OCI-LY7 (cell line): ENCODE data around the gene ZC3H15. TPM values are rescaled to one million over a fixed set of nuclear protein-coding genes. Genes with fewer than 3 reads are reported as not detected.
"Not testable (repeated sequence)": the region's sequence is repeated elsewhere in the genome, so short reads cannot be mapped to it uniquely, and the experiment has no call there.

Source experiments
- BruUV-seq: library from RNA; stranded (reverse); fragments of 400-500 nt; replicated peaks from 2 replicates; lab custom pipeline; 2021; lab: Mats Ljungman, UMichigan
- CTCF ChIA-PET: fragments of 300-600 bp; sonication (Branson Sonifier 250); formaldehyde crosslinking; loops from one replicate; lab custom pipeline; 2022; ENCODE audit warnings: antibody characterized with exemption; ENCODE audit not compliant: unreplicated experiment; lab: Charles Lee
- POLR2A ChIA-PET: fragments of 300-600 bp; sonication (Branson Sonifier 250); formaldehyde crosslinking; loops from one replicate; lab custom pipeline; 2022; ENCODE audit warnings: antibody characterized with exemption; lab: Charles Lee
- DNase-seq: peaks from one replicate; pipeline ENCODE4 v3.0.0-alpha.2; 2015; ENCODE audit warnings: low spot score
- H2AFZ ChIP-seq: fragments of 200-600 bp; sonication (generic), shearing (Covaris generic); 2 replicates; pipeline ENCODE4 v1.6.1; 2014; ENCODE audit warnings: mild to moderate bottlenecking, antibody characterized with exemption, low read length, moderate library complexity
- H3K27ac ChIP-seq: fragments of 200-600 bp; sonication (generic); 2 replicates; pipeline ENCODE4 v1.5.1; 2014; ENCODE audit warnings: mixed run types, low read depth, mild to moderate bottlenecking, moderate library complexity, low read length, inconsistent platforms; ENCODE audit not compliant: poor library complexity, severe bottlenecking
- H3K36me3 ChIP-seq: fragments of 200-600 bp; sonication (generic); 2 replicates; pipeline ENCODE4 v1.6.1; 2014; ENCODE audit warnings: mild to moderate bottlenecking, antibody characterized with exemption, low read length, moderate library complexity, mixed read lengths; ENCODE audit not compliant: insufficient read depth
- H3K4me1 ChIP-seq: fragments of 200-600 bp; sonication (generic); 2 replicates; pipeline ENCODE4 v1.5.1; 2014; ENCODE audit warnings: mild to moderate bottlenecking, low read length; ENCODE audit not compliant: insufficient read depth, poor library complexity, severe bottlenecking
- H3K4me2 ChIP-seq: fragments of 200-600 bp; sonication (generic); 2 replicates; pipeline ENCODE4 v1.6.1; 2014; ENCODE audit warnings: mild to moderate bottlenecking, low read length
- H3K4me3 ChIP-seq: fragments of 200-600 bp; sonication (generic); 2 replicates; pipeline ENCODE4 v1.5.1; 2014; ENCODE audit warnings: mild to moderate bottlenecking, low read depth, low read length; ENCODE audit not compliant: poor library complexity, severe bottlenecking
- H3K79me2 ChIP-seq: fragments of 200-600 bp; sonication (generic); 2 replicates; pipeline ENCODE4 v1.6.1; 2016; ENCODE audit warnings: low read depth, mild to moderate bottlenecking, low read length, moderate library complexity, mixed read lengths; ENCODE audit not compliant: insufficient read depth
- H3K9me2 ChIP-seq: fragments of 200-600 bp; sonication (generic); 2 replicates; pipeline ENCODE4 v1.6.1; 2016; ENCODE audit warnings: mild to moderate bottlenecking, low read length, mixed read lengths; ENCODE audit not compliant: insufficient read depth
- H3K9me3 ChIP-seq: fragments of 200-600 bp; sonication (generic); 2 replicates; pipeline ENCODE4 v1.6.1; 2014; ENCODE audit warnings: mild to moderate bottlenecking, mixed run types, low read length, mixed read lengths
- H4K20me1 ChIP-seq: fragments of 200-600 bp; sonication (generic); 2 replicates; pipeline ENCODE4 v1.6.1; 2014; ENCODE audit warnings: mild to moderate bottlenecking, antibody characterized with exemption, low read length, moderate library complexity, mixed read lengths; ENCODE audit not compliant: insufficient read depth
- EZH2phosphoT487 ChIP-seq: fragments of 200-600 bp; sonication (generic); IDR thresholded peaks from 2 replicates; pipeline ENCODE4 v1.6.1; 2018; ENCODE audit warnings: low read depth, borderline replicate concordance, mild to moderate bottlenecking, mixed run types, antibody characterized with exemption, low read length, moderate library complexity, mixed read lengths
- intact Hi-C: fragments of 100-400 bp; cut with micrococcal nuclease; formaldehyde crosslinking; loops from one replicate; pipeline ENCODE4 v1.10.0; 2022; ENCODE audit not compliant: unreplicated experiment
- total RNA-seq, 2 experiments: library from RNA; depleted of rRNA in 1 of 2; stranded (reverse); fragments of >200 nt in 1 of 2; shearing (Covaris generic) in 1 of 2; gene quantifications; 2 replicates each; pipeline ENCODE4 v1.2.3, GENCODE V29; 2014 to 2022
- TF ChIP-seq, protein P1 (sequence below): fragments of 200-600 bp; sonication (generic); conservative IDR thresholded peaks from 2 replicates; pipeline ENCODE4 v1.5.1; 2014; ENCODE audit warnings: mild to moderate bottlenecking, antibody characterized with exemption, low read length, moderate library complexity, mixed read lengths

ZC3H15 gene
- total RNA-seq, 2 experiments from 2014 or later, result 47.7 to 74.0 TPM

DNA sequence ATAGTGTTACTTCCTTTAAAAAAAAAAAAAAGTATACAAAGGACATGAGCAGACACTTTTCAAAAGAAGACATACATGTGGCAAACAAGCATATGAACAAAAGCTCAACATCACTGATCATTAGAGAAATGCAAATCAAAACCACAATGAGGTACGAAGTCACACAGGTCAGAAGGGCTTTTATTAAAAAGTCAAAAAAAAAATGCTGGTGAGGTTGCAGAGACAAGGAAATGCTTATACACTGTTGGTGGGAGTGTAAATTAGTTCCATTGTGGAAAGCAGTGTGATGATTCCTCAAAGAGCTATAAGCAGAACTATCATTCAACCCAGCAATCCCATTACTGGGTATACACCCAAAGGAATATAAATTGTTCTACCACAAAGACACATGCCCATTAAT is 11.8 kb upstream of the ZC3H15 start:
- H3K9me3 ChIP-seq, H2AFZ ChIP-seq, CTCF ChIA-PET, H3K36me3 ChIP-seq, H3K27ac ChIP-seq, H3K4me1 ChIP-seq, DNase-seq, H3K9me2 ChIP-seq, H3K79me2 ChIP-seq, H3K4me2 ChIP-seq, H3K4me3 ChIP-seq, BruUV-seq, intact Hi-C loops, H4K20me1 ChIP-seq: not testable (repeated sequence)
- POLR2A ChIA-PET, result interaction anchor here (0.7 kb wide), 1 partner anchor 112 kb away, joined by 4 read pairs; no protein-coding TSS in a partner anchor

DNA sequence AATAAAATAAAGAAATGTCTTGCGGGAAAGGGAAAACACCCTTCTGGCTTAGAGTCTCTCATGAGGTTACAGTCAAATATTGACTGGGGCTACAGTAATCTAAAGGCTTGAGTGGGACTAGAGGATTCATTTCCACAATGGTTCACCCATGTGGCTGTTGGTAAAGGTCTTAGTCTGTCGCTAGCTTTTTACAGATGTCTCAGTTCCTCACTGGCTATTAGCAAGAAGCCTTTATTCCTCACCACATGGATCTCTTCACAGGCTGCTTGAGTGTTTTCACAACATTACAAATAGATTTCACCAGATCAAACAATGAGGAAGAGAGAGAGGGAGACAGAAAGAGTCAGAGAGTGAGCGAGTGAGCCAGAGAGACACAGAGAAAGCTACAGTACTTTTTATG is 8.3 kb upstream of the ZC3H15 start:
- intact Hi-C loops, result no loop called here
- H3K79me2 ChIP-seq, result no peaks in the 10 kb centered on the region

DNA sequence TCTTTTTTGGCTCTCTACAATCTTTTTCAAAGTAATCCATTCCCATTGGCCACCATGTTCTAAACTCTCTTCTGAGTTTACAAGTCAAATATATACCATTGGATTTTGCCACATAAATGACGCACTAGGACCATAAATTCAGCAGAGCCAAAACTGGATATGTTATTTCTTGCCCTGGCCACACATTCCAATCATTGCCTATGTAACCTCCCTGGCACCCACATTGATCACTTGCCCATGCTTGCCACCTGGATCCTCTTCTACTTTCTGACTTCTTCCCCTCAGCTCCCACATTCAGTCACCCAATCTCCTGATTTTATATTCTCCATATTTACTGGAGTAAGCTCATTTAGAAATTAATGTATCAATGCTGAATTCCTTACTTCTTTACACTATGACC is 5.1 kb upstream of the ZC3H15 start:
- Histone ChIP-seq H3K9me2 (0 out of 2 replicates have a peak, but pooled peaks cover 5% of the 10 kb centered on the region), H3K79me2 (peaks cover 19% of the 10 kb centered on the region), H3K36me3 (no peaks in the 10 kb centered on the region), H3K9me3 (no peaks in the 10 kb centered on the region), H3K4me3 (no peak overlapping the region), H3K4me2 (no peak overlapping the region), H3K4me1 (peaks cover 15% of the 10 kb centered on the region), H4K20me1 (no peaks in the 10 kb centered on the region), H2AFZ (no peak overlapping the region), H3K27ac (no peak overlapping the region)
- intact Hi-C loops, result no loop called here
- DNase-seq, result no peak
- POLR2A ChIA-PET, result interaction anchor here (1.2 kb wide), 1 partner anchor 11 kb away, joined by 3 read pairs; no protein-coding TSS in a partner anchor
- no peak for TF ChIP-seq EZH2phosphoT487
- TF ChIP-seq, protein P1, sequence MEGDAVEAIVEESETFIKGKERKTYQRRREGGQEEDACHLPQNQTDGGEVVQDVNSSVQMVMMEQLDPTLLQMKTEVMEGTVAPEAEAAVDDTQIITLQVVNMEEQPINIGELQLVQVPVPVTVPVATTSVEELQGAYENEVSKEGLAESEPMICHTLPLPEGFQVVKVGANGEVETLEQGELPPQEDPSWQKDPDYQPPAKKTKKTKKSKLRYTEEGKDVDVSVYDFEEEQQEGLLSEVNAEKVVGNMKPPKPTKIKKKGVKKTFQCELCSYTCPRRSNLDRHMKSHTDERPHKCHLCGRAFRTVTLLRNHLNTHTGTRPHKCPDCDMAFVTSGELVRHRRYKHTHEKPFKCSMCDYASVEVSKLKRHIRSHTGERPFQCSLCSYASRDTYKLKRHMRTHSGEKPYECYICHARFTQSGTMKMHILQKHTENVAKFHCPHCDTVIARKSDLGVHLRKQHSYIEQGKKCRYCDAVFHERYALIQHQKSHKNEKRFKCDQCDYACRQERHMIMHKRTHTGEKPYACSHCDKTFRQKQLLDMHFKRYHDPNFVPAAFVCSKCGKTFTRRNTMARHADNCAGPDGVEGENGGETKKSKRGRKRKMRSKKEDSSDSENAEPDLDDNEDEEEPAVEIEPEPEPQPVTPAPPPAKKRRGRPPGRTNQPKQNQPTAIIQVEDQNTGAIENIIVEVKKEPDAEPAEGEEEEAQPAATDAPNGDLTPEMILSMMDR, result no peak
- BruUV-seq, result no TSS peak
- CTCF ChIA-PET, result no interaction called here

More for the DNA sequence above, 8.3 kb upstream of the ZC3H15 start:
- Histone ChIP-seq H3K4me2 (no peak overlapping the region), H3K36me3 (no peaks in the 10 kb centered on the region), H4K20me1 (no peaks in the 10 kb centered on the region), H3K4me1 (no peaks in the 10 kb centered on the region), H3K9me2 (no peaks in the 10 kb centered on the region), H2AFZ (no peak overlapping the region), H3K4me3 (no peak overlapping the region), H3K27ac (no peak overlapping the region), H3K9me3 (no peaks in the 10 kb centered on the region)
- POLR2A ChIA-PET, result no interaction called here
- CTCF ChIA-PET, result no interaction called here
- DNase-seq, result no peak
- BruUV-seq, result no TSS peak
- TF ChIP-seq, protein P1, result no peak
